ENCODE measurements around the gene DDTL. TPM values are rescaled to one million over a fixed set of nuclear protein-coding genes. Genes with fewer than 3 reads are reported as not detected.
A peak's percentile ranks its signal among the peaks of the same experiment; 100 is the strongest.
"Not testable (repeated sequence)": the region's sequence is repeated elsewhere in the genome, so short reads cannot be mapped to it uniquely, and the experiment has no call there.

The DDTL gene
- total and polyA plus RNA-seq, 2 donors: 1.3 to 3.1 TPM

- H3K27ac ChIP-seq (ENCODE audit: low read depth in 1 of 2, low read length in 1 of 2); H3K4me1 ChIP-seq (ENCODE audit: control insufficient read depth in 2 of 2, insufficient read depth in 2 of 2, low read length in 2 of 2); H3K36me3 ChIP-seq (ENCODE audit: control insufficient read depth in 2 of 2, insufficient read depth in 2 of 2, low read length in 1 of 2); H3K4me3 ChIP-seq (ENCODE audit: low read length in 2 of 2); H3K27me3 ChIP-seq (ENCODE audit: control insufficient read depth in 2 of 2, insufficient read depth in 1 of 2, low read length in 1 of 2); H3K9me3 ChIP-seq (ENCODE audit: control insufficient read depth in 2 of 2, insufficient read depth in 1 of 2, low read length in 1 of 2): not testable (repeated sequence)
- 49% methylated on average over 12 of the region's 12 CpGs for WGBS
- DNase-seq (ENCODE audit: low read depth in 6 of 9, low spot score in 9 of 9): peak; percentile 34 to 87 (median 78)
Observed at GRCh38 chr22:23956301-23956900, 10.3 kb upstream of the DDTL start.

GRCh38 chr22:23961084-23961771 lies 5.5 kb upstream of the DDTL start, which contains the start of gene GSTT2B:
TSS of gene GSTT2B (minus strand) at chr22:23961195. CDS start at chr22:23961131, 64 bp downstream.
- not testable (repeated sequence) for H3K4me3 ChIP-seq (ENCODE audit: low read length in 2 of 2); H3K9me3 ChIP-seq (ENCODE audit: control insufficient read depth in 2 of 2, insufficient read depth in 1 of 2, low read length in 1 of 2); H3K4me1 ChIP-seq (ENCODE audit: control insufficient read depth in 2 of 2, insufficient read depth in 2 of 2, low read length in 2 of 2); H3K36me3 ChIP-seq (ENCODE audit: control insufficient read depth in 2 of 2, insufficient read depth in 2 of 2, low read length in 1 of 2); H3K27me3 ChIP-seq (ENCODE audit: control insufficient read depth in 2 of 2, insufficient read depth in 1 of 2, low read length in 1 of 2); DNase-seq (ENCODE audit: low read depth in 6 of 9, low spot score in 9 of 9); H3K27ac ChIP-seq (ENCODE audit: low read depth in 1 of 2, low read length in 1 of 2)
- no CpG with 5 or more reads among the region's 43 CpGs for WGBS

GRCh38 chr22:23966094-23966493 lies 594 bp upstream of the DDTL start:
- H3K36me3 ChIP-seq (ENCODE audit: control insufficient read depth in 2 of 2, insufficient read depth in 2 of 2, low read length in 1 of 2): peaks cover 21 to 22% of the 10 kb centered on the region in 2 donors
- not testable (repeated sequence) for H3K4me1 ChIP-seq (ENCODE audit: control insufficient read depth in 2 of 2, insufficient read depth in 2 of 2, low read length in 2 of 2); H3K27me3 ChIP-seq (ENCODE audit: control insufficient read depth in 2 of 2, insufficient read depth in 1 of 2, low read length in 1 of 2); H3K9me3 ChIP-seq (ENCODE audit: control insufficient read depth in 2 of 2, insufficient read depth in 1 of 2, low read length in 1 of 2); H3K4me3 ChIP-seq (ENCODE audit: low read length in 2 of 2); DNase-seq (ENCODE audit: low read depth in 6 of 9, low spot score in 9 of 9); H3K27ac ChIP-seq (ENCODE audit: low read depth in 1 of 2, low read length in 1 of 2)
- no CpG with 5 or more reads among the region's 18 CpGs for WGBS

DNA sequence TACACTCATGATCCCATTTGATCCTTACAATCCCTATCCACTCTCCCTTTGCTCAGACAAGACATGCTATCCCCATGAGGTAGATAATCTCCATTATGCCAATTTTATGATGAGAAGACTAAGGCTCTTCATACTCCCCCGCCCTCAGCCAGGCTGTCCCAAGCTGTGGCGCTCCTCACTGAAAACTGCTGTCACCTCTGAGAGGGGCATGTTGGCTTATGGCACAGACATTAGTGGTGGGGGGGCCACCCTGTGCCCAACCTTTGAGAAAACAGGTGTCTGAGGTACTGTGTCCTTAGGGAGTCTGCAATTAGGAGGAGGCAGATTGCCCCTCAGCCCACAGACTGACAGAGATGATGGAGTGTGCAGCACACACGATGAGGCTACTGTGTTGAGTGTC lies 2.4 kb downstream of the DDTL start:
- Histone ChIP-seq H3K9me3 (ENCODE audit: control insufficient read depth in 2 of 2, insufficient read depth in 1 of 2, low read length in 1 of 2) (no peaks in the 10 kb centered on the region), H3K4me1 (ENCODE audit: control insufficient read depth in 2 of 2, insufficient read depth in 2 of 2, low read length in 2 of 2) (no peaks in the 10 kb centered on the region), H3K27ac (ENCODE audit: low read depth in 1 of 2, low read length in 1 of 2) (no peak overlapping the region), H3K4me3 (ENCODE audit: low read length in 2 of 2) (no peak overlapping the region), H3K27me3 (ENCODE audit: control insufficient read depth in 2 of 2, insufficient read depth in 1 of 2, low read length in 1 of 2) (no peaks in the 10 kb centered on the region), H3K36me3 (ENCODE audit: control insufficient read depth in 2 of 2, insufficient read depth in 2 of 2, low read length in 1 of 2) (peaks cover 30% of the 10 kb centered on the region in 2 donors)
- WGBS: 98% methylated on average over 3 of the region's 3 CpGs
- no peak for DNase-seq (ENCODE audit: low read depth in 6 of 9, low spot score in 9 of 9)

- WGBS: 96% methylated on average over 5 of the region's 5 CpGs
- DNase-seq (ENCODE audit: low read depth in 6 of 9, low spot score in 9 of 9): no peak
- Histone ChIP-seq H3K36me3 (ENCODE audit: control insufficient read depth in 2 of 2, insufficient read depth in 2 of 2, low read length in 1 of 2) (peaks cover 30% of the 10 kb centered on the region in 2 donors), H3K4me3 (ENCODE audit: low read length in 2 of 2) (no peak overlapping the region), H3K4me1 (ENCODE audit: control insufficient read depth in 2 of 2, insufficient read depth in 2 of 2, low read length in 2 of 2) (no peaks in the 10 kb centered on the region), H3K27me3 (ENCODE audit: control insufficient read depth in 2 of 2, insufficient read depth in 1 of 2, low read length in 1 of 2) (no peaks in the 10 kb centered on the region), H3K9me3 (ENCODE audit: control insufficient read depth in 2 of 2, insufficient read depth in 1 of 2, low read length in 1 of 2) (no peaks in the 10 kb centered on the region), H3K27ac (ENCODE audit: low read depth in 1 of 2, low read length in 1 of 2) (no peak overlapping the region)
Observed at GRCh38 chr22:23970201-23970641, 3.5 kb downstream of the DDTL start.

DNA sequence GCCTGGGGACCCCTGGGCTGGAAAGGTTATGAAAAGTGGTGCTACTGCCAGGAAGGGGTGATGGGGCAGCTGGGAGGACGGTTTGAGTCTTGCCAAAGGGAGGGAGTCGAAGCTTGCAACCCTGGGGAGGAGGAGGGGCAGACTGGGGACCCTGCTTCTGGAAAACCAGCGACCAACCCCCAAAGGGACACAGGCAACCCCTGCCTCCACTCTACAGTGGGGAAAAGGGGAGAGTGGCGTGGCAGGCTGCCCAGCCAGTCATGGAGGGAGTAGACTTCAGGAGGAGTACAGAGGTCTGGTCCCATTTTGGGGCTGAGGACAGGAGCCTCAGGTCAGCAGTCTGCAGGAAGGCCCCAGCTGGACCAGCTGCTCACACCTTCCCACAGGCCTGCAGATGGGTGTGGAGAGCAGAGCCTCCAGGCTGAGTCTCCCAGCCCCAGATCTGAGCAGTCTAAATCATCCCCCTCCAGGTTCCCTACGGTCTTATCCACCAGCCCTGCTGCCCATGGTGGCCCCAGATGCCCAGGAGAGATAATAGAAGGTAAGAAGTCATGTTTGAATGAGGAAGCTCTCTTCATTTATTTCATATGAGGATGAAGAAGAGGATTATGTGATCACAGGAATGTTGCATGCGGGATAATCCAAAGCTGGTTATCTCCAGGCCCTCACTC lies 4.3 kb downstream of the DDTL start:
- no peaks in the 10 kb centered on the region for H3K27me3 ChIP-seq (ENCODE audit: control insufficient read depth in 2 of 2, insufficient read depth in 1 of 2, low read length in 1 of 2)
- no peak for DNase-seq (ENCODE audit: low read depth in 6 of 9, low spot score in 9 of 9)
- no peak overlapping the region for H3K27ac ChIP-seq (ENCODE audit: low read depth in 1 of 2, low read length in 1 of 2)
- H3K9me3 ChIP-seq (ENCODE audit: control insufficient read depth in 2 of 2, insufficient read depth in 1 of 2, low read length in 1 of 2): no peaks in the 10 kb centered on the region
- H3K4me3 ChIP-seq (ENCODE audit: low read length in 2 of 2): no peak overlapping the region
- H3K36me3 ChIP-seq (ENCODE audit: control insufficient read depth in 2 of 2, insufficient read depth in 2 of 2, low read length in 1 of 2): peaks cover 30% of the 10 kb centered on the region in 2 donors
- H3K4me1 ChIP-seq (ENCODE audit: control insufficient read depth in 2 of 2, insufficient read depth in 2 of 2, low read length in 2 of 2): no peaks in the 10 kb centered on the region
- 87% methylated on average over 6 of the region's 6 CpGs for WGBS

DNA sequence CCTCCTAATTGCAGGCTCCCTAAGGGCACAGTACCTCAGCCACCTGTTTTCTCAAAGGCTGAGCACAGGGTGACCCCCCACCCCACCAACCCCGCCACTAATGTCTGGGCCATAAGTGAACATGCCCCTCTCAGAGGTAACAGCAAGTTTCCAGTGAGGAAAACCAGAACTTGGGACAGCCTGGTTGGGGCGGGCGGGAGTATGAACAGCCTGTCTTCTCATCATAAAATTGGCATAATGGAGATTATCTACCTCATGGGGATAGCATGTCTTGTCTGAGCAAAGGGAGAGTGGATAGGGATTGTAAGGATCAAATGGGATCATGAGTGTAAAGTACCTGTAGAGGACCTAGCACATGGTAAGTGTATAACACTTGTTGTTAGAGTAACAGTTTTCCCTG lies 5.2 kb downstream of the DDTL start:
- not testable (repeated sequence) for DNase-seq (ENCODE audit: low read depth in 6 of 9, low spot score in 9 of 9); H3K9me3 ChIP-seq (ENCODE audit: control insufficient read depth in 2 of 2, insufficient read depth in 1 of 2, low read length in 1 of 2); H3K4me3 ChIP-seq (ENCODE audit: low read length in 2 of 2); H3K27me3 ChIP-seq (ENCODE audit: control insufficient read depth in 2 of 2, insufficient read depth in 1 of 2, low read length in 1 of 2); H3K4me1 ChIP-seq (ENCODE audit: control insufficient read depth in 2 of 2, insufficient read depth in 2 of 2, low read length in 2 of 2)
- Histone ChIP-seq H3K27ac (ENCODE audit: low read depth in 1 of 2, low read length in 1 of 2) (peak overlapping the region in 1 of 2 donors; percentile 42), H3K36me3 (ENCODE audit: control insufficient read depth in 2 of 2, insufficient read depth in 2 of 2, low read length in 1 of 2) (peaks cover 30% of the 10 kb centered on the region in 2 donors)
- 96% methylated on average over 3 of the region's 3 CpGs for WGBS

- peaks cover 26% of the 10 kb centered on the region in 2 donors for H3K36me3 ChIP-seq (ENCODE audit: control insufficient read depth in 2 of 2, insufficient read depth in 2 of 2, low read length in 1 of 2)
- no CpG with 5 or more reads among the region's 29 CpGs for WGBS
- not testable (repeated sequence) for H3K4me1 ChIP-seq (ENCODE audit: control insufficient read depth in 2 of 2, insufficient read depth in 2 of 2, low read length in 2 of 2); H3K27me3 ChIP-seq (ENCODE audit: control insufficient read depth in 2 of 2, insufficient read depth in 1 of 2, low read length in 1 of 2); H3K9me3 ChIP-seq (ENCODE audit: control insufficient read depth in 2 of 2, insufficient read depth in 1 of 2, low read length in 1 of 2); H3K27ac ChIP-seq (ENCODE audit: low read depth in 1 of 2, low read length in 1 of 2); H3K4me3 ChIP-seq (ENCODE audit: low read length in 2 of 2); DNase-seq (ENCODE audit: low read depth in 6 of 9, low spot score in 9 of 9)
Observed at GRCh38 chr22:23974345-23974744, 7.7 kb downstream of the DDTL start, which contains the start of gene DDT. TSS of gene DDT (minus strand) at chr22:23974441. CDS start at chr22:23974414, 27 bp downstream.

DNA sequence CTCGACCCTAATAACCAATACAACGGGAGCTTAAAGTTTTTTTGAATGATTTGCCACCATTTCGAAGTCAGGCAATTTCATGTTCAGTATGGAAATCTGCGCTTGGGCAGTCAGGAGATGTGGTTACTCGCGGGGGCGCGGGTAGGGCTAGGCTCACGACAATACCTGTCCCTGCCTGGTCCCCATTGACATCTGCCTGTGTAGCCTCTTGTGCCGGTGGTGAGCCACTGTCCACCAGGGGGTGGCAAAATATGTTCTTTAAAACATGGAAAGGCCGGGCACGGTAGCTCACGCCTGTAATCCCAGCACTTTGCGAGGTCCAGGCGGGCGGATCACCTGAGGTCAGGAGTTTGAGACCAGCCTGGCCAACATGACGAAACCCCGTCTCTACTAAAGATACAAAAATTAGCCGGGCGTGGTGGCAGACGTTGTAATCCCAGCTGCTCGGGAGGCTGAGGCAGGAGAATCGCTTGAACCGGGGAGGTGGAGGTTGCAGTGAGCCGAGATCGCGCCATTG lies 8.2 kb downstream of the DDTL start:
- not testable (repeated sequence) for H3K9me3 ChIP-seq (ENCODE audit: control insufficient read depth in 2 of 2, insufficient read depth in 1 of 2, low read length in 1 of 2); H3K27me3 ChIP-seq (ENCODE audit: control insufficient read depth in 2 of 2, insufficient read depth in 1 of 2, low read length in 1 of 2); H3K4me3 ChIP-seq (ENCODE audit: low read length in 2 of 2); DNase-seq (ENCODE audit: low read depth in 6 of 9, low spot score in 9 of 9); H3K4me1 ChIP-seq (ENCODE audit: control insufficient read depth in 2 of 2, insufficient read depth in 2 of 2, low read length in 2 of 2); H3K27ac ChIP-seq (ENCODE audit: low read depth in 1 of 2, low read length in 1 of 2)
- peaks cover 21% of the 10 kb centered on the region in 2 donors for H3K36me3 ChIP-seq (ENCODE audit: control insufficient read depth in 2 of 2, insufficient read depth in 2 of 2, low read length in 1 of 2)
- 18% methylated on average over 8 of the region's 27 CpGs for WGBS
